Prostate gland (tissue), 2 donors: ENCODE results near the gene ZNF287. TPM values are rescaled to one million over a fixed set of nuclear protein-coding genes. Genes with fewer than 3 reads are reported as not detected.

Experiments
- DNase-seq: peaks from one replicate; pipeline ENCODE4 v3.0.0-alpha.2; 2019; ENCODE audit warnings: low spot score
- H3K27ac ChIP-seq, 2 donors: fragments of 200-600 bp; sonication (generic); 2 replicates each; pipeline ENCODE4 v1.5.1; 2017 to 2019
- H3K27me3 ChIP-seq: fragments of 200-600 bp; sonication (generic); replicated peaks from 2 replicates; pipeline ENCODE4 v1.5.1; 2019; ENCODE audit not compliant: insufficient read depth
- H3K36me3 ChIP-seq, 2 donors: fragments of 200-600 bp; sonication (generic); 1 replicate in 1 of 2; 2 replicates in 1 of 2; pipeline versions ENCODE4 v1.5.1 to v1.8.1; 2017 to 2019
- H3K4me1 ChIP-seq: fragments of 200-600 bp; sonication (generic); replicated peaks from 2 replicates; pipeline ENCODE4 v1.5.1; 2019
- H3K4me3 ChIP-seq, 2 donors: fragments of 200-600 bp; sonication (generic); 2 replicates each; pipeline ENCODE4 v1.5.1; 2017 to 2019
- H3K9me3 ChIP-seq: fragments of 200-600 bp; sonication (generic); 2 replicates; pipeline ENCODE4 v1.5.1; 2017
- CTCF ChIP-seq, 4 experiments: fragments of 200-600 bp in 2 of 4; fragments of 450-650 bp in 2 of 4; sonication (generic) in 2 of 4; IDR thresholded peaks; 1 replicate in 3 of 4; 2 replicates in 1 of 4; pipeline ENCODE4 v1.5.1; 2016 to 2019; ENCODE audit warnings: antibody characterized with exemption in 4 of 4, mild to moderate bottlenecking in 2 of 4, moderate library complexity in 2 of 4
- POLR2A ChIP-seq: fragments of 450-650 bp; IDR thresholded peaks from one replicate; pipeline ENCODE4 v1.6.1; 2016; ENCODE audit warnings: antibody characterized with exemption, mild to moderate bottlenecking
- POLR2AphosphoS5 ChIP-seq: sonication (generic); formaldehyde crosslinking; IDR thresholded peaks from one replicate; pipeline ENCODE4 v1.6.1; 2017; ENCODE audit warnings: antibody characterized with exemption
- WGBS: methylation state at CpG from one replicate; pipeline ENCODE4 v1.1.5; 2018; 5-methylcytosine and 5-hydroxymethylcytosine counted together
- intact Hi-C: fragments of 100-400 bp; cut with DNase I; formaldehyde crosslinking; loops from one replicate; pipeline ENCODE4 v1.14.2; 2022
- total RNA-seq, 2 donors: library from RNA; depleted of rRNA; stranded (reverse); fragments of >200 nt; gene quantifications; one replicate each; pipeline ENCODE4 v1.1.0, GENCODE V29; 2016

ZNF287 gene
- total RNA-seq, 2 donors from 2014 or later, result 11.8 to 14.2 TPM

GRCh38 chr17:16519021-16519420, 50.0 kb downstream of the ZNF287 start:
- H3K27me3 ChIP-seq, result no peaks in the 10 kb centered on the region
- H3K4me1 ChIP-seq, result no peaks in the 10 kb centered on the region
- no peak for DNase-seq
- no peak overlapping the region for H3K4me3 ChIP-seq
- intact Hi-C loops, result no loop called here
- no peaks in the 10 kb centered on the region for H3K9me3 ChIP-seq
- H3K36me3 ChIP-seq, result no peaks in the 10 kb centered on the region
- TF ChIP-seq POLR2A, result no peak
- no peak for TF ChIP-seq POLR2AphosphoS5
- no peak for TF ChIP-seq CTCF (IDR thresholded peaks at IDR 0.05)
- H3K27ac ChIP-seq, result no peak overlapping the region

GRCh38 chr17:16517477-16517876, 51.5 kb downstream of the ZNF287 start:
- Histone ChIP-seq H3K4me1 (no peaks in the 10 kb centered on the region), H3K36me3 (no peaks in the 10 kb centered on the region), H3K27ac (no peak overlapping the region), H3K9me3 (no peaks in the 10 kb centered on the region), H3K27me3 (no peaks in the 10 kb centered on the region), H3K4me3 (no peak overlapping the region)
- TF ChIP-seq POLR2AphosphoS5 (no peak), CTCF (IDR thresholded peaks at IDR 0.05) (no peak), POLR2A (no peak)
- 80% methylated on average over 7 of the region's 7 CpGs for WGBS
- no peak for DNase-seq
- intact Hi-C loops, result no loop called here

- Histone ChIP-seq H3K27me3 (no peaks in the 10 kb centered on the region), H3K4me3 (no peak overlapping the region), H3K27ac (no peak overlapping the region), H3K9me3 (no peaks in the 10 kb centered on the region), H3K36me3 (no peaks in the 10 kb centered on the region), H3K4me1 (no peaks in the 10 kb centered on the region)
- no peak for DNase-seq
- TF ChIP-seq POLR2A (no peak), CTCF (IDR thresholded peaks at IDR 0.05) (no peak), POLR2AphosphoS5 (no peak)
- WGBS, result 10% methylated on average over 16 of the region's 16 CpGs
- intact Hi-C loops, result no loop called here
Measured at GRCh38 chr17:16516594-16517051, 52.4 kb downstream of the ZNF287 start.

- no peak for DNase-seq
- Histone ChIP-seq H3K27ac (no peak overlapping the region), H3K9me3 (no peaks in the 10 kb centered on the region), H3K27me3 (no peaks in the 10 kb centered on the region), H3K4me1 (no peaks in the 10 kb centered on the region), H3K36me3 (no peaks in the 10 kb centered on the region), H3K4me3 (no peak overlapping the region)
- 91% methylated on average over 4 of the region's 4 CpGs for WGBS
- intact Hi-C loops, result no loop called here
- TF ChIP-seq POLR2AphosphoS5 (no peak), CTCF (IDR thresholded peaks at IDR 0.05) (no peak), POLR2A (no peak)
Measured at GRCh38 chr17:16515933-16516332, 53.1 kb downstream of the ZNF287 start.

- H3K36me3 ChIP-seq, result no peaks in the 10 kb centered on the region
- no peaks in the 10 kb centered on the region for H3K9me3 ChIP-seq
- intact Hi-C loops, result no loop called here
- TF ChIP-seq POLR2A, result no peak
- TF ChIP-seq POLR2AphosphoS5, result no peak
- TF ChIP-seq CTCF (IDR thresholded peaks at IDR 0.05), result no peak
- no peaks in the 10 kb centered on the region for H3K27me3 ChIP-seq
- H3K4me1 ChIP-seq, result no peaks in the 10 kb centered on the region
- DNase-seq, result no peak
- no peak overlapping the region for H3K27ac ChIP-seq
- no peak overlapping the region for H3K4me3 ChIP-seq
- 81% methylated on average over 6 of the region's 6 CpGs for WGBS
Measured at GRCh38 chr17:16513873-16514272, 55.1 kb downstream of the ZNF287 start.
